Breast epithelium (tissue), 4 donors: ENCODE measurements around the gene NXPE4. TPM values are rescaled to one million over a fixed set of nuclear protein-coding genes. Genes with fewer than 3 reads are reported as not detected.
"Not testable (repeated sequence)": the region's sequence is repeated elsewhere in the genome, so short reads cannot be mapped to it uniquely, and the experiment has no call there.

Source experiments
- DNase-seq, 2 donors: peaks; one replicate each; pipeline ENCODE4 v3.0.0-alpha.2; 2019; ENCODE audit warnings: low spot score in 2 of 2
- H3K27ac ChIP-seq, 2 donors: fragments of 200-600 bp; sonication (generic) in 1 of 2; one replicate each; pipeline ENCODE4 v1.5.1; 2016 to 2019; ENCODE audit warnings: mild to moderate bottlenecking in 1 of 2
- H3K27me3 ChIP-seq, 2 donors: fragments of 200-600 bp; sonication (generic) in 1 of 2; one replicate each; pipeline versions ENCODE4 v1.5.1 to v1.6.0; 2017 to 2019; ENCODE audit warnings: control low read depth in 1 of 2, mild to moderate bottlenecking in 1 of 2
- H3K36me3 ChIP-seq: fragments of 200-600 bp; one replicate; pipeline ENCODE4 v1.5.1; 2019
- H3K4me1 ChIP-seq, 2 donors: fragments of 200-600 bp; sonication (generic); one replicate each; pipeline ENCODE4 v1.5.1; 2016 to 2019; ENCODE audit warnings: control low read depth in 1 of 2
- H3K4me3 ChIP-seq, 3 donors: fragments of 200-600 bp; sonication (generic); 1 replicate in 2 of 3; 2 replicates in 1 of 3; pipeline ENCODE4 v1.5.1; 2016 to 2019; ENCODE audit warnings: mild to moderate bottlenecking in 3 of 3, moderate library complexity in 2 of 3
- H3K9me3 ChIP-seq, 2 donors: fragments of 200-600 bp; sonication (generic) in 1 of 2; one replicate each; pipeline ENCODE4 v1.5.1; 2016 to 2019; ENCODE audit warnings: control low read depth in 1 of 2
- CTCF ChIP-seq, 3 donors: fragments of 450-650 bp; IDR thresholded peaks; one replicate each; pipeline ENCODE4 v1.5.1; 2016 to 2017; ENCODE audit warnings: antibody characterized with exemption in 3 of 3, mild to moderate bottlenecking in 3 of 3, moderate library complexity in 3 of 3
- POLR2A ChIP-seq: fragments of 450-650 bp; IDR thresholded peaks from one replicate; pipeline ENCODE4 v1.6.1; 2016; ENCODE audit warnings: antibody characterized with exemption, mild to moderate bottlenecking, moderate library complexity
- POLR2AphosphoS5 ChIP-seq, 3 donors: sonication (generic); formaldehyde crosslinking; IDR thresholded peaks; one replicate each; pipeline ENCODE4 v1.6.1; 2017; ENCODE audit warnings: antibody characterized with exemption in 3 of 3
- intact Hi-C: fragments of 100-400 bp; cut with DNase I; formaldehyde crosslinking; loops from one replicate; pipeline ENCODE4 v1.15.1; 2023; ENCODE audit warnings: low total_unique reads
- total RNA-seq, 3 donors: library from RNA; depleted of rRNA; stranded (reverse); fragments of >200 nt; gene quantifications; one replicate each; pipeline ENCODE4 v1.1.0, GENCODE V29; 2016

The NXPE4 gene
- total RNA-seq, 3 donors from 2014 or later = 0.29 to 0.66 TPM; not detected in 1

DNA sequence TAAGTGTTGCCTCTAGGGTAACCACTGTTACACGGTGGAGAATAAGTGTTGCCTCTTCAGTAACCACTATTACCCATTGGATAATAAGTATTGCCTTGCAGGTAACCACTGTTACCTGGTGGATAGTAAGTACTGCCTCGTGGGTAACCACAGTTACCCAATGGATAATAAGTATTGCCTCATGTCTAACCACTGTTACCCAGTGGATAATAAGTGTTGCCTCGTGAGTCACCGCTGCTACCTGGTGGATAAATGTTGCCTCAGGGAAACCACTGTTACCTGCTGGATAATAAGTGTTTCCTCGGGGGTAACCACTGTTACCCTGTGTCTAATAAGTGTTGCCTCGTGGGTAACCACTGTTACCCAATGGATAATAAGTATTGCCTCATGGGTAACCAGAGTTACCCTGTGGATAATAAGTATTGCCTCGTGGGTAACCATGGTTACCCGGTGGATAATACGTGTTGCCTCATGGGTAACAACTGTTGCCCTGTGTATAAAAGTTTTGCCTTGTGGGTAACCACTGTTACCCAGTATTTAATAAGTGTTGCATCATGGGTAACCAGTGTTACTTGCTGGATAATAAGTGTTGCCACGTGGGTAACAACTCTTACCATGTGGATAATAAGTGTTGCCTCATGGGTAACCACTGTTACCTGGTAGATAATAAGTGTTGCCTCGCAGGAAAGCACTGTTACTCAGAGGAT is 12.3 kb upstream of the NXPE4 start:
- peaks cover 0 to 6% of the 10 kb centered on the region in 2 donors for H3K9me3 ChIP-seq
- H3K27me3 ChIP-seq = no peaks in the 10 kb centered on the region
- no peak overlapping the region for H3K4me3 ChIP-seq
- H3K27ac ChIP-seq = no peak overlapping the region
- no peak for DNase-seq
- H3K4me1 ChIP-seq = no peaks in the 10 kb centered on the region
- intact Hi-C loops = no loop called here
- H3K36me3 ChIP-seq = no peaks in the 10 kb centered on the region
- TF ChIP-seq CTCF (IDR thresholded peaks at IDR 0.05) (no peak), POLR2A (no peak), POLR2AphosphoS5 (IDR thresholded peaks at IDR 0.05) (no peak)

DNA sequence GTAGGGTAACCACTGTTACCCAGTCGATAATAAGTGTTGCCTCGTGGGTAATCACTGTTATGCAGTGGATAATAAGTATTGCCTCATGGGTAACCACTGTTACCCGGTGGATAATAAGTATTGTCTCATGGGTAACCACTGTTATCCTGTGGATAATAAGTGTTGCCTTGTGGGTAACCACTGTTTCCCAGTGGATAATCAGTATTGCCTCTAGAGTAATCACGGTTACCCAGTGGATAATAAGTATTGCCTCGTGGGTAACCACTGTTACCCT is 11.2 kb upstream of the NXPE4 start:
- H3K9me3 ChIP-seq, DNase-seq, intact Hi-C loops, H3K4me3 ChIP-seq, H3K27ac ChIP-seq, H3K36me3 ChIP-seq, H3K27me3 ChIP-seq, H3K4me1 ChIP-seq: not testable (repeated sequence)

- Histone ChIP-seq H3K27ac (no peak overlapping the region), H3K4me3 (no peak overlapping the region), H3K27me3 (no peaks in the 10 kb centered on the region), H3K9me3 (peaks cover 0 to 6% of the 10 kb centered on the region in 2 donors), H3K4me1 (no peaks in the 10 kb centered on the region), H3K36me3 (no peaks in the 10 kb centered on the region)
- no peak for DNase-seq
- intact Hi-C loops = no loop called here
- TF ChIP-seq POLR2AphosphoS5 (IDR thresholded peaks at IDR 0.05) (no peak), POLR2A (no peak), CTCF (IDR thresholded peaks at IDR 0.05) (no peak)
Observed at GRCh38 chr11:114606003-114606801, 10.6 kb upstream of the NXPE4 start.

- no peak for DNase-seq
- intact Hi-C loops = no loop called here
- H3K27me3 ChIP-seq = no peaks in the 10 kb centered on the region
Observed at GRCh38 chr11:114605370-114605769, 9.8 kb upstream of the NXPE4 start.

DNA sequence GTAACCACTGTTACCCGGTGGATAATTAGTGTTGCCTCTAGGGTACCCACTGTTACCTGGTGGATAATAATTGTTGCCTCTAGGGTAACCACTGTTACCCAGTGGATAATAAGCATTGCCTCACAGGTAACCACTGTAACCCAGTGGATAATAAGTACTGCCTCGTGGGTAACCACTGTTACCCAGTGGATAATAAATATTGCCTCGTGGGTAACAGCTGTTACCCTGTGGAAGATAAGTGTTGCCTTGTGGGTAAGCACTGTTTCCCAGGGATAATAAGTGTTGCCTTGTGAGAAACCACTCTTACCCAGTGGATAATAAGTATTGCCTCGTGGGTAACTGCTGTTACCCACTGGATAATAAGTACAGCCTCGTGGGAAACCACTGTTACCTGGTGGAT is 9.3 kb upstream of the NXPE4 start:
- intact Hi-C loops = no loop called here
- H3K27me3 ChIP-seq = no peaks in the 10 kb centered on the region
- no peaks in the 10 kb centered on the region for H3K36me3 ChIP-seq
- no peak for DNase-seq
- H3K27ac ChIP-seq = no peak overlapping the region
- no peak for TF ChIP-seq CTCF (IDR thresholded peaks at IDR 0.05)
- no peak for TF ChIP-seq POLR2A
- peaks cover 0 to 6% of the 10 kb centered on the region in 2 donors for H3K9me3 ChIP-seq
- H3K4me1 ChIP-seq = no peaks in the 10 kb centered on the region
- no peak overlapping the region for H3K4me3 ChIP-seq

More at GRCh38 chr11:114605370-114605769, 9.8 kb upstream of the NXPE4 start:
- Histone ChIP-seq H3K4me1 (no peaks in the 10 kb centered on the region), H3K4me3 (no peak overlapping the region), H3K27ac (no peak overlapping the region), H3K9me3 (peaks cover 0 to 6% of the 10 kb centered on the region in 2 donors), H3K36me3 (no peaks in the 10 kb centered on the region)
- TF ChIP-seq POLR2AphosphoS5 (IDR thresholded peaks at IDR 0.05) (no peak), POLR2A (no peak), CTCF (IDR thresholded peaks at IDR 0.05) (no peak)
